Stimulated activated memory B cell treated with anti-CD40 and anti-IgM and Interleukin-4, amounts not matched to agents 10 μg/mL and 1 μg/mL and 100 μg/mL, for 72 hours (primary cell): Measurements from ENCODE around the gene VIPR2.
A peak's percentile ranks its signal among the peaks of the same experiment; 100 is the strongest.

Source experiments
- ATAC-seq: fragments of 150-1000 bp; cut with Tn5 transposase; 2 replicates; pipeline ENCODE4 v1.10.0; 2021
- H3K27ac Mint-ChIP-seq: one replicate; pipeline ENCODE4 v1.8.0; 2022; ENCODE audit warnings: mild to moderate bottlenecking, mixed read lengths
- H3K27me3 Mint-ChIP-seq: one replicate; pipeline ENCODE4 v1.8.0; 2022; ENCODE audit warnings: mixed read lengths
- H3K36me3 Mint-ChIP-seq: one replicate; pipeline ENCODE4 v1.8.0; 2022; ENCODE audit warnings: mixed read lengths
- H3K4me1 Mint-ChIP-seq: one replicate; pipeline ENCODE4 v1.8.0; 2022; ENCODE audit warnings: mixed read lengths
- H3K4me3 Mint-ChIP-seq: one replicate; pipeline ENCODE4 v1.8.0; 2022; ENCODE audit warnings: mild to moderate bottlenecking, moderate library complexity, mixed read lengths
- H3K9me3 Mint-ChIP-seq: one replicate; pipeline ENCODE4 v1.8.0; 2022; ENCODE audit warnings: mixed read lengths

VIPR2 gene

DNA sequence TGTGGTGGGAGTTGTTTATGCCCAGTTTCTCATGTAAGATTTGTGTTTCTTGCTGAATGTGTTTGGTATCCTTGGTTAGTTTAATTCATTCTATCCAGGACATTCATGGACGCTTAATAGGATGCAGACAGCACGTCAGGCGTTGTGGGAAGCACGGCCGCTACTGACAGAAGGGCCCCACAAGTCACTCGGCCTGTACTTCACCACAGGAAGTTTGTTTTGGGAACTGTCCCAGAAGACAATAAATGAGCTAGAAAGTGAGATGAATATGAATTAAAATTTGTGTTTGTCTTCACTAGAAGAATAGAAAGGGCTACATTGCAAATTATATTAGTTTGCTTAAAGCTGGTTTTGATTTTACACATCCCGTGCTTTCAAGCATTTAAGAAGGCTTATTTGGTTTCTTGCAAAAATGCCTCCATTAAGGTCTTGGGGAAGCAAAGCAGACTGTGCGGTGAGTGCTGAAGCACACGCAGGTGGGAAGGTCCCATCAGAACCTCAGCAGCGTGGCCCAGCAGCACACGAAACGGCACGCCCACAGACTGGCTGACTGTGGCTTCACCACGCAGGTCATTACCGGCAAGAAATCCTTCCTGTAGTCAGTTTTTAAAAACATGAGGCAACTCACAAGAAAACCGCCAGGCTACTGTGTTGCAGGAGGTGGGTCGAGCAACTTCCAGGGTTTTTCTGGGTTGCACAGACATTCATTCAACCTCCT, 74.1 kb downstream of the VIPR2 start:
- H3K27me3 Mint-ChIP-seq, result peaks cover 20% of the 10 kb centered on the region
- no peak overlapping the region for H3K27ac Mint-ChIP-seq
- H3K9me3 Mint-ChIP-seq, result no peaks in the 10 kb centered on the region
- ATAC-seq, result no peak
- no peaks in the 10 kb centered on the region for H3K4me1 Mint-ChIP-seq
- no peak overlapping the region for H3K4me3 Mint-ChIP-seq
- H3K36me3 Mint-ChIP-seq, result no peaks in the 10 kb centered on the region

DNA sequence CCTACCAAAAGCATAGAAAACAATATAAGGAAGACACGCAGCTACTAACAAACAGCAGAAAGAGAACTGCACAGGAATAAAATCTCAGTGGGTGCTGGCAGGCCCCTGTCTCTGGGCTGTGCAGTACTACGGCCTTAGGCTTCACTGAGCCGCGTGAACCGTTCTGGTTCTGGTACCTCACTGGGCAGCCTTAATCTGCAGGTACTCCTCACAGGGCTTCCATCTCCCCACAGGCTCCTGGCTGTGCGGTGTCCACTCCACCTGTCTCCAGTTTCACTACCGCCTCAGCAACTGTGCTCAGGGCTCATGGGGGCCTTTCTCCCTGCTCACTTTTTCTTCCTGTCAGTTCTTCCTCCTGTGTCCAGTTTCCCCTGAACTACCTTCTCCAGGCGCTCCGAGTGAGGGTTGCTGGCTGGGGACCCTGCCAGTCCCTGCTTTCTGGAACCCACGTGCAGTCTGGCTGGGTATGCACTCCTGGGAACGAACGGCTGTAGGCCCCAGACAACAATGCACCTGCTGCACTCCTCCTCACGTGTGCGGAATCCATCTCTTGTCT, 75.7 kb downstream of the VIPR2 start:
- ATAC-seq, result no peak
- Mint-ChIP-seq H3K4me3 (no peak overlapping the region), H3K27ac (no peak overlapping the region), H3K9me3 (no peaks in the 10 kb centered on the region), H3K4me1 (no peaks in the 10 kb centered on the region), H3K27me3 (peaks cover 20% of the 10 kb centered on the region), H3K36me3 (no peaks in the 10 kb centered on the region)

DNA sequence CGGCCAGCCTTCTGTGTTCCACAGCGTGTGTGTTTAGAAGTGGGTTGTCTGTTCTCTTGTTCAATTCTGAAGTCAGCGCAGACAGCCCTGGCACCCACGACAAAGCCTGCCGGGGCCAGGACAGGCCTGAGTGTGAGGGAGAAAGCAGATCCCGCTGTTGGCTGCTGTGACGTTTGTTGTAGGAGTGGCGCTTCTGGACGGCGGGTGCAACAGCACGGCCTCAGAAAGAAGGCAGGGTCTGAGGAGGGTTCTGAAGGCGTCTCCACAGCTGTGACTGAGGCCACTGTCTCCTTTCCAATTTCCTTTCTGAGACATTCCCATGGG, 76.2 kb downstream of the VIPR2 start:
- ATAC-seq, result no peak
- Mint-ChIP-seq H3K4me3 (no peak overlapping the region), H3K36me3 (no peaks in the 10 kb centered on the region), H3K27me3 (peaks cover 20% of the 10 kb centered on the region), H3K9me3 (no peaks in the 10 kb centered on the region), H3K4me1 (no peaks in the 10 kb centered on the region), H3K27ac (no peak overlapping the region)

DNA sequence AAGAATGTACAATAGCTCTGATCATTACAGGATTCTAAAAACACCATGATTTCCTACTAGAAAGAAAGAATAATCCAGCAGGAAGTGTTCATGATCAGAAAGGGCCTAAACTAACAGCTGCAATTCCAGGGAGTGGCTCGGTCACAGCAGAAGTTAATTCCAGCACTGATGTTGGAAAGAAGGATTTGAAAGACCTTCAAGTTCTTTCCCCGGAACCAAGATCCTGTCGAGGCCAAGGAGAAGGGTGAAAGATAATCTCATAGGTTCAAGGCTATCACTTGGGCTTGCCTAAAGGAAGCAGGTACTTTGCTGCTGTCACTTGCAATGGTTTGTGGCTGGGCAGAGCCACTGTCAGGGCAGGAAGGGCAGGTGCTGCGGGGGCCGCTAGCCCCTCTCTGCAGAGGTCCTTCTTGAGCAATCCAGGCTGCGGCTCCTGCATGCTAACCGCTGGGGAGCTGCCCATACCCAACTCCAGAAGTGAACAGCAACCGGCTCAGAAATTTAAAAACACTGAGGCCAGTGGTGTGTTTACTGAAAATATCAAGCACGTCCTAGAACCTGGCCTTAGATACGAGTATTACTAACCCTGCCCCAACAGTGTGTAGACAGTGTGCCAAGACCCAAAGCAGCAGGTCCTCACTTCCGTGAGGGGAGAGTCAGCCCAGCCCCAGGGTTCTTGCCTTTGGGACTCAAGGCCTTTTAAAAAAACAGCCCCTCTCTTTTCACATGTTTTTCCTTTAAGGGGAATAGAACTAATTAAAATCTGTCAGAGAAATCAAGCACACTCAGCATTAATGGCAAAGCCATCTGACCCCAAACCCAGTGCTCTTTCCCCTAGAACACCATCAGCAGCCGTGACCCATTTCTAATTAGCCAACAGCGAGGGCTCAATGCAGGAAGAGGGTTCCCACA, 76.8 kb downstream of the VIPR2 start:
- no peak overlapping the region for H3K27ac Mint-ChIP-seq
- ATAC-seq, result no peak
- no peak overlapping the region for H3K4me3 Mint-ChIP-seq
- H3K4me1 Mint-ChIP-seq, result no peaks in the 10 kb centered on the region
- peaks cover 20% of the 10 kb centered on the region for H3K27me3 Mint-ChIP-seq
- H3K9me3 Mint-ChIP-seq, result no peaks in the 10 kb centered on the region
- no peaks in the 10 kb centered on the region for H3K36me3 Mint-ChIP-seq

DNA sequence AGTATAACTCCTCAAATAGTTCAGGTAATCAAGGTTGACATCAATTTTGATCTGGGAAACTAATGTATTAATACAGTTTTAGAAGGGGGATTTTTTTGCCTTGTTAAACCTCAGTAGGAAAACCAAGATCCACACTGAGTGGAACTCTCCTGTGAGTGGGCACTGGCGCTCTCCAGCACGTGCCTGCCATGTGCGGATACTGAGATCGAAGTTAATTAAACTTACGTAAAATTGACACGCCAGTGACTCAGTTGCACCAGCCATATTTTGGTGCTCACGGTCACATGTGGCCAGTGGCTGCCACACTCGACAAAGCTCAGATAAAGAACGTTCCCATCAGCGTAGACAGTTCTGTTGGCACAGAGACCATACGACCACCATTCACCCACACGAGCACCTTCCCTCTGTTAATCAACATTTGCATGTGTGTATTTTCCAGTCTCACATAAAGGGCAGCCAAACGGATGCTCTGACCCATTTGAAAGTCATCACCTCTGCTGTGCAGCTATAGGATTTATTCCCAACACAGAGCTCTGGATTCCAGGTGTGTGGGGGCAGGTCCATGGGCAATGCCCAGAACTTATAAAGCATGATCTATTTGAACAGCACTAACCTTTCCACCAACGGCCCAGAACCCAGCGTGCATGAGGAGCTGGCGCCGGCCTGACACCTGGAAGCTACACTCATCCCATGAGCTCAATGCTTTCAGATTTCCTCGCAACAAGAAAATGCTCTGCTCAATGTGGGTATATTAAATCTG, 77.7 kb downstream of the VIPR2 start:
- no peak for ATAC-seq
- no peak overlapping the region for H3K4me3 Mint-ChIP-seq

DNA sequence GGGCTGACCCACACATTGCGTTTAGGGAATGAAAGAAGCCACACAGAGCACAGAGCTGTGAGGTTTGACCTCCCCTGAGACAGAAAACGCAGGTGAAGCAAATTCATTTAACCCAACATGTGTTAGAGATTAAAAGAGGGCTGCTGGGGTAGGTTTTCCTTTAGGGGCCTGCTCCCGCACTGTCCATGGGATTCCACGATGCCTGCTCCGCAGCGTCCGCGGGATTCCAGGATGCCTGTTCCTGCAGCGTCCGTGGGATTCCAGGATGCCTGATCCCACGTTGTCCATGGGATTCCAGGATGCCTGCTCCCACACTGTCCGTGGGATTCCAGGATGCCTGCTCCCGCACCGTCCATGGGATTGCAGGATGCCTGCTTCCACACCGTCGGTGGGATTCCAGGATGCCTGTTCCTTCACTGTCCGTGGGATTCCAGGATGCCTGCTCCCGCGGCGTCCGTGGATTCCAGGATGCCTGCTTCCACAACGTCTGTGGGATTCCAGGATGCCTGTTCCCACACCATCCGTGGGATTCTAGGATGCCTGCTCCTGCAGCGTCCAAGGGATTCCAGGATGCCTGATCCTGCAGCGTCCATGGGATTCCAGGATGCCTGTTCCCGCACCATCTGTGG, 78.7 kb downstream of the VIPR2 start:
- no peak for ATAC-seq
- Mint-ChIP-seq H3K27ac (no peak overlapping the region), H3K27me3 (peaks cover 13% of the 10 kb centered on the region), H3K4me3 (no peak overlapping the region), H3K4me1 (no peaks in the 10 kb centered on the region), H3K36me3 (no peaks in the 10 kb centered on the region), H3K9me3 (no peaks in the 10 kb centered on the region)

More for the DNA sequence above, 77.7 kb downstream of the VIPR2 start:
- no peak overlapping the region for H3K27ac Mint-ChIP-seq
- no peaks in the 10 kb centered on the region for H3K4me1 Mint-ChIP-seq
- peaks cover 20% of the 10 kb centered on the region for H3K27me3 Mint-ChIP-seq
- H3K9me3 Mint-ChIP-seq, result no peaks in the 10 kb centered on the region
- H3K36me3 Mint-ChIP-seq, result no peaks in the 10 kb centered on the region

DNA sequence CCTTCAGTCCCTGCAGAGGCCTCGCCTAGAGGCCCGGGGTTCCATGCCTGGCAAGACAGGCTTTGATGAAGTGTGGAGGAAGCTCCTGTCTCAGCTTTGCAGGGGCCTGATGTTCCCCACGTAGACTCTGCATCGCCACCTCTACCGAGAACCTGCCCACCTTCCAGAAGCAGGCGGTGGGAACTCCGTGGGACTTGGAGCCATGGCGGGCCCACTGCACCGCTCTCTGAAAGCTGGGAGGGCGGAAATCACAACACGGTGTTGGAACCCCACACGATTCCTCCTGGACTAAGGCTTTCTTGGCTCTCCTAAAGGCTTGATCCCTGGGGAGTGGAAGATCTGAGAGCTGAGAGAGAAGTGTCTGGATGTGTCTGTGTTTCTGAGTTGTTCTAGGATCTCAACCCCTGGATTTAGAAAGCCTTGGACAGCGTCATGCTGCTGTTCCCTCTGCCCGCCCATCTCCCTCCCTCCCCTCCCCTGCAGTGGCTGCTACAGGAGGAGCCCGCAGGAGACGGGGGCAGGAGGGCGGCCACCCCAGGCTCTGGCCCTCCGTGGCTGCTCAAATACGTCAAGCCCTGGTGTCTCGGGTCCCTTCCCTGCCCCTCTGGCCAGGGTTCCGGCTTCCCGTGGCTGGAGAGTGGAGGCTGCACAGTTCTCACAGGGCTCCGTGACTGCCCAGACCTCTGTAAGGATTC, 79.7 kb downstream of the VIPR2 start:
- Mint-ChIP-seq H3K4me3 (no peak overlapping the region), H3K9me3 (no peaks in the 10 kb centered on the region), H3K27ac (no peak overlapping the region), H3K36me3 (no peaks in the 10 kb centered on the region), H3K27me3 (peaks cover 12% of the 10 kb centered on the region), H3K4me1 (no peaks in the 10 kb centered on the region)
- ATAC-seq, result no peak

DNA sequence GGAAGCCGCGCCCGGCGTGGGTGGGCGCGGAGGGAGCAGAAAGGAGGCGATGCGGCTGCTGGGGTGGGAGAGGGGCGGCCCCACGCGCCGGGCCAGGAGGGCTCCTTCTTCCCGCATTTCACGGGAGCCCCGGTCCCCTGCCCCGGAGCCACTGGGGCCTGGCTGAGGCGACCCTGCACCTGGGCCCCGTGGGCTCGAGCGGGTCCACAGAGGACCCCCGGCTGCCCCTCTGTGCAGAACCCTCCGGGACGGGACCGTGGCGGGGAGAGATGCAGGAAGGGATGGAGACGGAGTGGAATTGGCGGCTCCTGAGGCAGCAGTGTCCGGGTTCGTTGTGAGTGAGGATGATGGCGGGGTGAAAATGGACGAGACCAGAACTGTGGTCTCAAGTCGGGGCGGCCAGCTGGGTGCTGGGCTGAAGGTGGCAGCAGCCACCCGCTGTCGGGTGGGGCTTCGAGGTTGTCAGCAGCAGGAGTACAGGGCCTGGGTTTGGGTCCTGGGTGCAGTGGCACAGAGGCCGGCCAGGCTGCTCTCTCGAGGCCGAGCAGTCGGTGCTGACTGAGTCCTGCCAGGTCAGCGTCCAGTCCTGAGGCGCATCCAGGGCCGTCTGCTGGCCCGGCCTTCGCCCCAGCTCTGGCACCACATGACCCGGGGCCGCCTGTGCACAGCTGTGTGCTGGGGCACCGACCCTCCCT, 80.4 kb downstream of the VIPR2 start:
- Mint-ChIP-seq H3K27me3 (peaks cover 5% of the 10 kb centered on the region), H3K4me1 (no peaks in the 10 kb centered on the region), H3K9me3 (no peaks in the 10 kb centered on the region), H3K27ac (no peak overlapping the region), H3K36me3 (no peaks in the 10 kb centered on the region), H3K4me3 (no peak overlapping the region)
- ATAC-seq, result peak; percentile 44

DNA sequence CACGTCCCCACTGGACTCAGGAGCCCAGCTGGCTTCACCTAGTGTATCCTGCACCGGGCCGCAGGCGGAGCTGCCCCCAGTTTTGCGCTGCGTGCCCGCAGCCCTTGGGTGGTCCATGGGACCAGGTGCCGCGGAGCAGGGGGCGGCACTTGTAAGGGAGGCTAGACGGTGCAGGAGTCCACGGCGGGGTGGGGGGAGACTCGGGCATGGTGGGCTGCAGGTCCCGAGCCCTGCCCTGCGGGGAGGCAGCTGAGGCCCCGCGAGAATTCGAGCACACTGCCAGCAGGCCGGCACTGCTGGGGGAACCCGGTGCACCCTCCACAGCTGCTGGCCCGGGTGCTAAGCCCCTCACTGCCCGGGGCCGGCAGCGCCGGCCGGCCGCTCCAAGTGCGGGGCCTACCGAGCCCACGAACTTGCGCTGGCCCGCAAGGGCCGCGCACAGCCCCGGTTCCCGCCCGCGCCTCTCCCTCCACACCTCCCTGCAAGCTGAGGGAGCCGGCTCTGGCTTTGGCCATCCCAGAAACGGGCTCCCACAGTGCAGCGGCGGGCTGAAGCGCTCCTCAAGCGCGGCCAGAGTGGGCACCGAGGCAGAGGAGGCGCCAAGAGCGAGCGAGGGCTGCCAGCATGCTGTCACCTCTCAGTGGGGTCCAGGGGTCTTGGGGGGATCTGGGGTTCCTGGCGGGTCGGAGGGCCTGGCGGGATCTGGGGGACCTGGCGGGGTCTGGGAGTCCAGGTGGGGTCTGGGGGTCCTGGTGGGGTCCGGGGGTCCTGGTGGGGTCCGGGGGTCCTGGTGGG, 81.4 kb downstream of the VIPR2 start:
- no peaks in the 10 kb centered on the region for H3K9me3 Mint-ChIP-seq
- H3K36me3 Mint-ChIP-seq, result no peaks in the 10 kb centered on the region
- H3K4me3 Mint-ChIP-seq, result no peak overlapping the region
- H3K4me1 Mint-ChIP-seq, result no peaks in the 10 kb centered on the region
- no peak overlapping the region for H3K27ac Mint-ChIP-seq
- no peaks in the 10 kb centered on the region for H3K27me3 Mint-ChIP-seq
- ATAC-seq, result peak; percentile 35

DNA sequence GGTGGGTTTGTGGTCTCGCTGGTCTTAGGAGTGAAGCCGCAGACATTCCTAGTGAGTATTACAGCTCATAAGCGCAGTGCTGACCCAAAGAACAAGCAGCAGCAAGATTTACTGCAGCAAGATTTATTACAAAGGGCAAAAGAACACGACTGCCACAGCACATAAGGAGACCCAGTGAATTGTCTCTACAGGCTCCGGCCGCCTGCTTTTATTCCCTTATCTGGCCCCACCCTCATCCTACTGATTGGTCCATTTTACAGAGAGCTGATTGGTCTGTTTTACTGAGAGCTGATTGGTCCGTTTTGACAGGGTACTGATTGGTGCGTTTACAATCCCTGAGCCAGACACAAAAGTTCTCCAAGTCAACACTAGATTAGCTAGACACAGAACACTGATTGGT, 82.1 kb downstream of the VIPR2 start:
- Mint-ChIP-seq H3K4me1 (no peaks in the 10 kb centered on the region), H3K9me3 (no peaks in the 10 kb centered on the region), H3K27me3 (no peaks in the 10 kb centered on the region), H3K4me3 (no peak overlapping the region), H3K36me3 (no peaks in the 10 kb centered on the region), H3K27ac (no peak overlapping the region)
- no peak for ATAC-seq

DNA sequence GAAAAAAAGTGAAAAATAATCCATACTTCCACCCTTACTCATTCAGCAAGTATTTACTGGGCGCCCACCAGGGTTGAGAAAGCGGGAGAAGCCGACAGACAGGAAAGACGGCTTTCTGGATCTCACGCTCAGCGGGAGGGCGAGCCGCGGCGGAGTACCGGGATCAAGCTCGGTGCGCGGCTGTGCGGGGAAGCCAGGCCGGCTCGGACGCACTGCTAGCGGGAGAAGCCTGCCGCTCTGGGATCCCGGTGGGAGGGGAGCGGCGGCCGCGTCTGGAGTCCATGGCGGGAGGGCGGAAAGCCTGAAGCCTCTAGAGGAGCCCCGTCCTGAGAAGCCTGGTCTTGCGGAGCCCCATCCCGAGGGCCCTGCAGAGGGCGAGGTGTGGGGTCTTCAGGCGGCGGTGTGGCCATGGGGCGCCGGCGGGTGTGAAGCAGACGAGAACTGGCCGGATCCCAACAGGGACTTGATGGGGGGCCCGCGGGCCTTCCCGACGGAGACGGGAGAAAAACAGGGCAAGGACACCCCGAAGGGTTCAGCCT, 82.9 kb downstream of the VIPR2 start:
- no peak overlapping the region for H3K27ac Mint-ChIP-seq
- H3K4me3 Mint-ChIP-seq, result no peak overlapping the region
- ATAC-seq, result no peak
- H3K36me3 Mint-ChIP-seq, result no peaks in the 10 kb centered on the region
- no peaks in the 10 kb centered on the region for H3K27me3 Mint-ChIP-seq
- H3K4me1 Mint-ChIP-seq, result no peaks in the 10 kb centered on the region
- no peaks in the 10 kb centered on the region for H3K9me3 Mint-ChIP-seq

DNA sequence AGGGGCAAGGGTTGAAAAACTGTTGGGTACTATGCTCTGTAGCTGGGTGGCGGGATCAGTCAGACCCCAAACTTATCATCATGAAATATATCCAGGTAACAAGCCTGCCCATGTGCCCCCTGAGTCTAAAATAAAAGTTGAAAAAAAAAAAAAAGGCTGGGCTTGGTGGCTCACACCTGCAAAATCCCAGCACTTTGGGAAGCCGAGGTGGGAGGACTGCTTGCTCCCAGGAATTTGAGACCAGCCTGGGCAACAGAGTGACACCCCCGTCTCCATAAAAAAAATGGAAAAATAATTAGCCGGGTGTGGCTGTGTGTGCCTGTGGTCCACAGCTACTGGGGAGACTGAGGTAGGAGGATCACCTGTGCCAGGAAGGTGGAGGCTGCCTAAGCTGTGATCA, 83.5 kb downstream of the VIPR2 start:
- no peaks in the 10 kb centered on the region for H3K36me3 Mint-ChIP-seq
- H3K27me3 Mint-ChIP-seq, result no peaks in the 10 kb centered on the region
- no peak for ATAC-seq
- H3K4me1 Mint-ChIP-seq, result no peaks in the 10 kb centered on the region
- H3K9me3 Mint-ChIP-seq, result no peaks in the 10 kb centered on the region
- H3K4me3 Mint-ChIP-seq, result no peak overlapping the region
- no peak overlapping the region for H3K27ac Mint-ChIP-seq

DNA sequence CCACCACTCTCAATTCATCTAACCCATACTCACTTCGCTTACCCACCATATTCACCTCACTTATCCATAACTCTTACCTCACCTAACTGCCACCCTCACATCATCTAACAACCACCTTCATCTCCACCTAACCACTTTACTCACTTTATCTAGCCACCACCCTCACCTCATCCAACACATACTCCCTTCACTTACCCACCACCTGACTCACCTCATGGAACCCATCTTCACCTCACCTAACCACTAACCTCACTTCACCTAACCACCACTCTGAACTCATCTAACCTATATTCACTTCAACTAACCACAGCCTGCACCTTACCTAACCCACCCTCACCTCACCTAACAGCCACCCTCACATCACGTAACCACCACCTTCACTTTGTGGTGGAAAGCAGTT, 84.2 kb downstream of the VIPR2 start:
- no peak overlapping the region for H3K27ac Mint-ChIP-seq
- H3K4me1 Mint-ChIP-seq, result no peaks in the 10 kb centered on the region
- no peak for ATAC-seq
- H3K27me3 Mint-ChIP-seq, result no peaks in the 10 kb centered on the region
- H3K36me3 Mint-ChIP-seq, result no peaks in the 10 kb centered on the region
- H3K4me3 Mint-ChIP-seq, result no peak overlapping the region
- no peaks in the 10 kb centered on the region for H3K9me3 Mint-ChIP-seq
